ENCODE data around the gene ANO10. TPM values are rescaled to one million over a fixed set of nuclear protein-coding genes. Genes with fewer than 3 reads are reported as not detected.

Gene ANO10
- total and polyA plus RNA-seq, 4 donors = 19.9 to 33.2 (median 25.3) TPM

GRCh38 chr3:43364494-43364893 is 257.3 kb downstream of the ANO10 start:
- WGBS, 2 donors = 97 to 98% methylated on average over 14 of the region's 14 CpGs
- peak overlapping the region in 1 of 2 donors; percentile 2 for H3K27ac ChIP-seq (ENCODE audit: low read depth in 1 of 2, low read length in 1 of 2)
- H3K4me3 ChIP-seq = no peak overlapping the region

GRCh38 chr3:43363621-43364266 is 258.1 kb downstream of the ANO10 start:
- peak; percentile 69 to 76 (median 74) for DNase-seq
- H3K9ac ChIP-seq (ENCODE audit: insufficient read depth in 1 of 2, low read length in 2 of 2) = no peak overlapping the region
- H3K36me3 ChIP-seq (ENCODE audit: control insufficient read depth in 4 of 4, insufficient read depth in 4 of 4, low read length in 4 of 4) = peaks cover 0 to 9% (median 1%) of the 10 kb centered on the region in 4 donors
- ATAC-seq (ENCODE audit: insufficient read depth, low FRiP score) = no peak
- TF ChIP-seq CTCF (IDR thresholded peaks at IDR 0.05; ENCODE audit: control extremely low read depth, extremely low read depth) = no peak
- H3K27me3 ChIP-seq (ENCODE audit: control insufficient read depth in 3 of 3, insufficient read depth in 3 of 3, low read length in 2 of 3) = no peaks in the 10 kb centered on the region
- no peaks in the 10 kb centered on the region for H3K9me3 ChIP-seq (ENCODE audit: control insufficient read depth in 4 of 4, insufficient read depth in 3 of 4, low read length in 3 of 4)
- H3K4me1 ChIP-seq (ENCODE audit: control insufficient read depth in 5 of 5, insufficient read depth in 5 of 5, low read length in 5 of 5) = peaks cover 0 to 26% (median 9%) of the 10 kb centered on the region in 5 donors
- 84 to 91% methylated on average over 26 of the region's 26 CpGs for WGBS, 2 donors
- H3K27ac ChIP-seq (ENCODE audit: low read depth in 1 of 2, low read length in 1 of 2) = peak overlapping the region in 1 of 2 donors; percentile 15
- H3K4me3 ChIP-seq = no peak overlapping the region

More at GRCh38 chr3:43364494-43364893, 257.3 kb downstream of the ANO10 start:
- H3K9me3 ChIP-seq (ENCODE audit: control insufficient read depth in 4 of 4, insufficient read depth in 3 of 4, low read length in 3 of 4) = no peaks in the 10 kb centered on the region
- no peak for TF ChIP-seq CTCF (IDR thresholded peaks at IDR 0.05; ENCODE audit: control extremely low read depth, extremely low read depth)
- ATAC-seq (ENCODE audit: insufficient read depth, low FRiP score) (no peak), DNase-seq (no peak)
- H3K4me1 ChIP-seq (ENCODE audit: control insufficient read depth in 5 of 5, insufficient read depth in 5 of 5, low read length in 5 of 5) = peaks cover 0 to 26% (median 9%) of the 10 kb centered on the region in 5 donors
- no peaks in the 10 kb centered on the region for H3K27me3 ChIP-seq (ENCODE audit: control insufficient read depth in 3 of 3, insufficient read depth in 3 of 3, low read length in 2 of 3)
- no peak overlapping the region for H3K9ac ChIP-seq (ENCODE audit: insufficient read depth in 1 of 2, low read length in 2 of 2)
- peaks cover 0 to 9% (median 1%) of the 10 kb centered on the region in 4 donors for H3K36me3 ChIP-seq (ENCODE audit: control insufficient read depth in 4 of 4, insufficient read depth in 4 of 4, low read length in 4 of 4)

GRCh38 chr3:43362961-43363360 is 258.9 kb downstream of the ANO10 start:
- no peak overlapping the region for H3K9ac ChIP-seq (ENCODE audit: insufficient read depth in 1 of 2, low read length in 2 of 2)
- TF ChIP-seq CTCF (IDR thresholded peaks at IDR 0.05; ENCODE audit: control extremely low read depth, extremely low read depth) = no peak
- H3K27me3 ChIP-seq (ENCODE audit: control insufficient read depth in 3 of 3, insufficient read depth in 3 of 3, low read length in 2 of 3) = no peaks in the 10 kb centered on the region
- no peak overlapping the region for H3K4me3 ChIP-seq
- no peaks in the 10 kb centered on the region for H3K9me3 ChIP-seq (ENCODE audit: control insufficient read depth in 4 of 4, insufficient read depth in 3 of 4, low read length in 3 of 4)
- H3K36me3 ChIP-seq (ENCODE audit: control insufficient read depth in 4 of 4, insufficient read depth in 4 of 4, low read length in 4 of 4) = peaks cover 0 to 9% (median 1%) of the 10 kb centered on the region in 4 donors
- H3K4me1 ChIP-seq (ENCODE audit: control insufficient read depth in 5 of 5, insufficient read depth in 5 of 5, low read length in 5 of 5) = peaks cover 0 to 26% (median 9%) of the 10 kb centered on the region in 5 donors
- no peak for ATAC-seq (ENCODE audit: insufficient read depth, low FRiP score)
- WGBS, 2 donors = 93 to 94% methylated on average over 6 of the region's 6 CpGs
- H3K27ac ChIP-seq (ENCODE audit: low read depth in 1 of 2, low read length in 1 of 2) = no peak overlapping the region
- DNase-seq = no peak
